Activated T-helper 1 cell treated with anti-CD3 and anti-CD28 coated beads, Interleukin-12 subunit alpha, Interleukin-12 subunit beta, Interleukin-2, Interleukin-4 antibody, amounts not matched to agents 30 ng/mL and 10 ng/mL and 1 ng/mL, durations not matched to agents 14 hours and 24 hours and 36 hours (primary cell): ENCODE measurements around the gene MRPL19. TPM values are rescaled to one million over a fixed set of nuclear protein-coding genes. Genes with fewer than 3 reads are reported as not detected.
A peak's percentile ranks its signal among the peaks of the same experiment; 100 is the strongest.

Experiments
- DNase-seq: peaks from one replicate; pipeline ENCODE4 v3.0.0; 2021; ENCODE audit warnings: low spot score
- H3K27ac Mint-ChIP-seq: one replicate; pipeline ENCODE4 v1.8.0; 2021; ENCODE audit warnings: mild to moderate bottlenecking, mixed read lengths
- H3K27me3 Mint-ChIP-seq: one replicate; pipeline ENCODE4 v1.8.0; 2022; ENCODE audit warnings: mild to moderate bottlenecking, moderate library complexity, mixed read lengths; ENCODE audit not compliant: insufficient read depth
- H3K36me3 Mint-ChIP-seq: one replicate; pipeline ENCODE4 v1.8.0; 2021; ENCODE audit warnings: low read depth, mixed read lengths
- H3K4me1 Mint-ChIP-seq: one replicate; pipeline ENCODE4 v1.8.0; 2021; ENCODE audit warnings: low read depth, mixed read lengths
- H3K4me3 Mint-ChIP-seq: one replicate; pipeline ENCODE4 v1.8.0; 2021; ENCODE audit warnings: mild to moderate bottlenecking, moderate library complexity, mixed read lengths
- H3K9me3 Mint-ChIP-seq: one replicate; pipeline ENCODE4 v1.8.0; 2021; ENCODE audit warnings: mixed read lengths
- intact Hi-C: fragments of 100-400 bp; cut with micrococcal nuclease; formaldehyde crosslinking; loops from one replicate; pipeline ENCODE4 v1.15.1; 2024
- total RNA-seq: library from RNA; stranded (reverse); gene quantifications from 2 replicates; pipeline ENCODE4 v1.2.3, GENCODE V29; 2022

MRPL19 gene
- total RNA-seq = 74.5 and 75.0 TPM in 2 replicates

DNA sequence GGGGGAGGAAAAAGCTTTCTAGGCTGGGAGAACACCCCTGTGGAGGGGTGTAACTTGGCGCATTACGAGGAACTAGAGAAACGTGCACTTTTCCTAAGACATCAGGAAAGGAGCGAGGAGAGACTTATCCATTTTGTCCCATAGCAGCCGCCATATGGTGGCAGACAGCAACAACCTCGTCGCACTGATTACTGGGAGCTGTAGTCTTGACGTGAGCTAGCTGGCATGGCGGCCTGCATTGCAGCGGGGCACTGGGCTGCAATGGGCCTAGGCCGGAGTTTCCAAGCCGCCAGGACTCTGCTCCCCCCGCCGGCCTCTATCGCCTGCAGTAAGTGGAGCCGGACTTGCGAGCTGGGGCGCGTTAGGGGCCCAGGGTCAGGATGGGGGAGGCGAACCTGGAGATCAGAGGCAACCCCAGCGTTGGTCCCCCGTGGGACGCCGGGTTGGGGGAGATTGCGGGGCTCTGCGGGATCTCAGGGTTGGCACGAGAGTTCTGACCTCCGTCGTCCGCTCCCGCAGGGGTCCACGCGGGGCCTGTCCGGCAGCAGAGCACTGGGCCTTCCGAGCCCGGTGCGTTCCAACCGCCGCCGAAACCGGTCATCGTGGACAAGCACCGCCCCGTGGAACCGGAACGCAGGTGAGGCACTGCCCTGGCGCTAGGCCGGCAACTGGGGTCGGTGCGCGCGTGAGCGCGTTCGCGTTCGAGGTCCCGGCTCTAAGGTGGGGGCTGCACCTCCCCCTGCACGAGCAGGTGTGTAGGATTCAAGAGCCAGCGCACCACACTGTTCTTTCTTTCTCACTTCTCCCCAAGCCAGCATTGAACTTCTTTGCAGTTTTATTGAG lies at the start of gene MRPL19:
Gene MRPL19 (plus strand): TSS at position 201 of the 843 bp plus-strand sequence. CDS start 25 bp downstream, at position 226.
- Mint-ChIP-seq H3K36me3 (peaks cover 31% of the 10 kb centered on the region), H3K27me3 (peaks cover 1% of the 10 kb centered on the region), H3K27ac (peak within 1 kb of the TSS; percentile 95), H3K9me3 (no peaks in the 10 kb centered on the region), H3K4me3 (peak within 1 kb of the TSS; percentile 97), H3K4me1 (peaks cover 35% of the 10 kb centered on the region)
- intact Hi-C loops = loop anchor here (1.0 to 5.0 kb wide), 3 partner anchors 63 to 813 kb away; partner anchors contain the start of genes GCFC2, HK2 and POLE4
- peak; percentile 70 for DNase-seq

DNA sequence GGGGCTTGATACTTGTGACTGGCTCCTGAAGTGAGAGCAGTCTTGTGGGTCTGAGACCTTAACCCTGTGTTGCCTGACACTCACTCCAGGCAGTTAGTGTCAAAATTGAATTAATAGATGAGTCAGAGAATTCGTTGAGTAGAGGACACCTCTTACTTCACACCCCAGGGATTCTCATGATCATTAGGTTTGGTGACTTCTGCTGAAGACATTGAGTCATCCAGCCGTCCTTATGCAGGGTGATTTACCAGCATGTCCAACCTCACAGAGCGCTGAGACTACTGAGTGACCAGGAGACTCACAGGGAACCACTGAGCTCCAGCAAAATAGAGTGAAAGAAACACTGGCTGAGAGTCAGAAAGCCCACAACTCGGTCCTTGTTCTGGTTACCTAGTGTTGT lies 49.8 kb upstream of the MRPL19 start:
- H3K4me3 Mint-ChIP-seq = no peak overlapping the region
- no peaks in the 10 kb centered on the region for H3K4me1 Mint-ChIP-seq
- peaks cover 5% of the 10 kb centered on the region for H3K27me3 Mint-ChIP-seq
- H3K36me3 Mint-ChIP-seq = no peaks in the 10 kb centered on the region
- DNase-seq = no peak
- H3K27ac Mint-ChIP-seq = no peak overlapping the region
- intact Hi-C loops = no loop called here
- no peaks in the 10 kb centered on the region for H3K9me3 Mint-ChIP-seq

DNA sequence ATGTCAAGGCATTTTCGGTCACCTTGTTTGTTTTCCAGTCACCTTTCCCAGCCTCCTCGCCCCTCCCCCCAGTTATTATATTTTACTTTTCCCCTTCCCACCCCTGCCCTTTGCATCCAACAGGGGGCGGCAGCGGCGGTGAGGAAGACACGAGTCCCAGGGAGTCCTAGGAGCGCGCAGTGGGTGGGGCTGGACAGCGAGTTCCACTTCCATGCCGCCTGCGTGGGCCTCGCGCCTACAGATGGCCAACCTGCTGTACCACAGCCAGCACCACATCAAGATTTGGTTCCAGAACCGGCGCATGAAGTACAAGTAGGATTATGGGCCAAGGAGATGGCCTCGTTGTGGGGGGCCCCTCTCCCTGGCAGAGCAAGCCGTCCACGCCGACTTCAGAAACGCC lies 48.6 kb upstream of the MRPL19 start:
- Mint-ChIP-seq H3K9me3 (no peaks in the 10 kb centered on the region), H3K36me3 (no peaks in the 10 kb centered on the region), H3K27ac (no peak overlapping the region), H3K4me1 (no peaks in the 10 kb centered on the region), H3K27me3 (peaks cover 7% of the 10 kb centered on the region), H3K4me3 (no peak overlapping the region)
- no peak for DNase-seq
- intact Hi-C loops = no loop called here

DNA sequence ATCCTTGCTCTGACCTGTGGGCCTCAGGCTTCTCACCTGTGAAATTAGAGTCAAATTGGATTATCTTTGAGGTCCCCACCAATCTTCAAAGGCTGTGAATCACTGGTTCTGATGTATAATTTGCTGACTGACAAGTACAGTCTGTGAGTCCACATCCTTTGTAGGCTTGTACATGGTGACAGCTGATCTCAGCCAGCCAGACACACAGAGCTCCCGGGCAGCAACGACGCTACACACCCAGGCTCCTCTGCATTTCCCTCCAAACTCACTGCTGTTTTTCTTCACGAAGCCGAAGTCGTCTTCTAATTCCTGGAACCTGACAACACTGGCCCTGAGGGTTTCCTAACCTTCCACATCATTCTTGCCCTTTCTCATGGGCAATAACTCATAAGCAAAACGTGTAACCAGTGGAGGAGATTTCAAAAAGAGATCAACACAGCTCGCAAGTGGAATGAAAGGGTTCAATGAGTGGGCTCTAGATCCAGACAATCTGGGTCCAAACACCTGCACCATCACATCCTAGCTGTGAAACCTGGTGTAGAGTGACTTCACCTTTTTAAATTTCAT lies 47.9 kb upstream of the MRPL19 start:
- Mint-ChIP-seq H3K4me1 (no peaks in the 10 kb centered on the region), H3K9me3 (no peaks in the 10 kb centered on the region), H3K36me3 (no peaks in the 10 kb centered on the region), H3K4me3 (no peak overlapping the region), H3K27me3 (peaks cover 4% of the 10 kb centered on the region), H3K27ac (no peak overlapping the region)
- intact Hi-C loops = no loop called here
- DNase-seq = no peak

DNA sequence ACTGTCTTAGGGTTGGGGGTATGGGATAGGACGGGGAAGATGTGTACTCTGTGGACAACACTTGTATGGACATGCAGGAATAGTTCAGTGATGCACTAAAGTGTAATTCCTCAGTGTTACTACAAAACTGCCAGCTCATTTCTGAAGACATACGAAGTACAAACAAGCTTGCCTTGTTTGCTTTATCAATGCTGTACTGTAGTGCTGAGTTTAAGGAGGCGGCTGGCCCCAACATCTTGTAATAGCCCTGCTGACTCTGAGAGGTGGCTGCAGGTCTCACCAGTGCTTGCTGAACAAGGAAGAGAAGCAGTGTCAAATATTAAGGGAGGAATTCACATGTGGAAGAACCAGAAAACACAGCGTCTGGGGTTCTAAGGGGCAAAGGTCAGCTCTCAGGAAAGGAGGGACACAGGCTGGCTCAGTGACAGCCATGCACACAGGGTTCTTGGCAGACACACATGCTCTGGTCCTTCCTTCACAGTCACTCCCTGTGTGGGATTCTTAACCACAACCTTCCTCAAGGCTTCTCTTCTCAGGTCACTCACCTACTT lies 46.0 kb upstream of the MRPL19 start:
- no peaks in the 10 kb centered on the region for H3K36me3 Mint-ChIP-seq
- no peaks in the 10 kb centered on the region for H3K9me3 Mint-ChIP-seq
- H3K27ac Mint-ChIP-seq = no peak overlapping the region
- H3K4me1 Mint-ChIP-seq = no peaks in the 10 kb centered on the region
- no peak overlapping the region for H3K4me3 Mint-ChIP-seq
- peaks cover 4% of the 10 kb centered on the region for H3K27me3 Mint-ChIP-seq
- intact Hi-C loops = no loop called here
- DNase-seq = no peak

DNA sequence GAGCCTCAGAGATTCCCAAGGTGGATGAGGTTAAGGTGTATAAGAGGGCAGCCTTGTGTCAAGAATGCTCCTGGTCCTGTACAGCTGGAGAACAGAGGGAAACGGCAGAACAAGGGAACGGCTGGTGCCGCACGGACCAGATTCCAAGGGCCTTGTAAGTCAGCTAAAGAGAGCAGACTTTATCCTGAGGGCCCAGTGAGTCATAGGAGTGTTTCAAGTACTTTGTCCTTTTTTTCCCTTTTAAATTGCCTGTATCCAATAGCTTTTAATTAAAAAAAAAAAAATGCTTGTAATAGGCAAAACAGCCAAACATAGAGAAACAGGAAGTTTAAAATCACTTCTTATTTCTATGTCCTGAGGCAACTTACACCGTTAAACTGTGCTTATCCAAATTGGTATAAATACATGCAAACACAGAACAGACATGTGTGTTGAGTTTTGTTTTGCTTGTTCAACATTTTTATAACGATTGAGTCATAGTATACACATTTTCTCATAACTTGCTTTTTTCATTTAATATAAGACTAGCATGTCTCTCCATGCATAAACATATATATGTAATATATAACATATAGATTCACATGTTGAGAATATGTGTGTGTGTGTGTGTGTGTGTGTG lies 43.8 kb upstream of the MRPL19 start:
- intact Hi-C loops = no loop called here
- Mint-ChIP-seq H3K4me1 (no peaks in the 10 kb centered on the region), H3K9me3 (no peaks in the 10 kb centered on the region), H3K27me3 (peaks cover 12% of the 10 kb centered on the region), H3K4me3 (no peak overlapping the region), H3K36me3 (no peaks in the 10 kb centered on the region), H3K27ac (no peak overlapping the region)
- no peak for DNase-seq

DNA sequence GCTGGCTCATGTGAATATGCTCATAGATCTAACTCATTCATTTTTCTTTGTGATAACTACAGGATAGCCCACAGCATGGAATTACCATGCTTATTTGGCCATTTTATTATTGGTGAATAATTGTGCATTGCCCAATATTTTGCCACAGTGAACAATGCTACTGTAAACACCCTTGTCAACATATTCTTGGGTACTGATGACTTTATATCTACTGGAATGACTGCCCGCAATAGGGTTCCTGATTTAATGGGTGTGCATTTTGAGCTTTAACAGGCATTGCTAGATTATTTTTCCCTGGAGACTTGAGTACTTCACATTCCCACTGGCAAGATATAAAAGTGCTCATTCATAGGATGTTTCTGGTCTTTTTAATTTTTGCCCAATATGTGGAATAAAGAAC lies 43.1 kb upstream of the MRPL19 start:
- no peak overlapping the region for H3K27ac Mint-ChIP-seq
- H3K27me3 Mint-ChIP-seq = peaks cover 15% of the 10 kb centered on the region
- no peaks in the 10 kb centered on the region for H3K4me1 Mint-ChIP-seq
- no peaks in the 10 kb centered on the region for H3K9me3 Mint-ChIP-seq
- intact Hi-C loops = no loop called here
- H3K4me3 Mint-ChIP-seq = no peak overlapping the region
- H3K36me3 Mint-ChIP-seq = no peaks in the 10 kb centered on the region
- no peak for DNase-seq

DNA sequence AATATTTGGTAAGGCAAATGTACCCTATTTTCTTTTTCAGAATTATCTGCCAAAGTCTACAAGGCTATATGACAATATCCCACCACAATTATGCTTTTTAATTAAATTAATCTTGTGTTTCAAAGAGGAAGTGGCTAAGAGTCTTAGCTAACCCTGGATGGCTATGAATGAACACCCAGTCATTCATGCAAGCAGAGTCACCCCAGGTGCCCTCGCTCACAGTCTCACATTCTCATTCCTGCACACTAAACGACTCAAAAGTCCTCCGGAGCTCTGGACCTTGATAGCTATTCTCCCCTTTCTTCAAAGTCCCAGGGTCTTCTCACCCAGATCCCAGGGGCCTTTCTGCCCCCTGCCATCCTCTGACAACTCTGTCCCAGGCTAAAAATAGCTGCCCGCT lies 42.1 kb upstream of the MRPL19 start:
- Mint-ChIP-seq H3K36me3 (no peaks in the 10 kb centered on the region), H3K4me1 (no peaks in the 10 kb centered on the region), H3K27me3 (peaks cover 15% of the 10 kb centered on the region), H3K9me3 (no peaks in the 10 kb centered on the region), H3K27ac (no peak overlapping the region), H3K4me3 (no peak overlapping the region)
- intact Hi-C loops = no loop called here
- DNase-seq = no peak

DNA sequence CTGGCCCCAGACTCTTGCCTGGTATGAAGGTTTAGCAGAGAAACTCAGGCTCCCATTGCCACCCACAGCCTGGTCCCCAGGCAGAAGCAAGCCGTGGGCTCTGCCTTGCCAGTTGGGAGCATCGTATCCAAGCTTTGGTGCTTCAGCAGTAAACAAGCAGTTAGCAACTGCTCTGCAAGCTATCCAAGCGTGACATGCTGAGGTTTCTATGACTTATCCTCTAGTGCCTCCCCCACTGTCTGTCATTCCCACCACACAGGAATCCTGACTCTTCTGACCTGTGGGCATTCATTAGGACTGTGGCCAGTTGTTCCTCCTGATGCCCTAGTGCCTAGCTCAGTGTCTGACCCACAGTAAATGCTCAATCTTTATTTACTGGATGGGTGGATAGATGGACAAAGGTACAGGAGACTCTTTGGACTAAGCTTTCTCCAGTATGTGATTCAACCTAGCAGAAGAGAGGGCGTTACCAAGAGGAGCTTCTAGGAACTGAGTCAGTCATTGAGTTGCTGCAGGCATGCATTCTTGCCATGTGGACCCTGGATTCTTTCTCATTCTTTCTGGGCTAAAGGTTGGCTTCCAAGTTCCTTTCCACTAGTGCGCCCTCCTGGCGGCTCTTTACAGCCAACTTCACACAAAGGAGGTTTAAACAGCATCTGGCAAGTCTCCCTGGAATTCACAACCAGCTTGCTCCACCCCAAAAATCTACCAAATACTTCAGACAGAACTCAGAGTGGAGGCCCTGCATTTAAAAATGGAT lies 40.6 kb upstream of the MRPL19 start:
- no peaks in the 10 kb centered on the region for H3K36me3 Mint-ChIP-seq

DNA sequence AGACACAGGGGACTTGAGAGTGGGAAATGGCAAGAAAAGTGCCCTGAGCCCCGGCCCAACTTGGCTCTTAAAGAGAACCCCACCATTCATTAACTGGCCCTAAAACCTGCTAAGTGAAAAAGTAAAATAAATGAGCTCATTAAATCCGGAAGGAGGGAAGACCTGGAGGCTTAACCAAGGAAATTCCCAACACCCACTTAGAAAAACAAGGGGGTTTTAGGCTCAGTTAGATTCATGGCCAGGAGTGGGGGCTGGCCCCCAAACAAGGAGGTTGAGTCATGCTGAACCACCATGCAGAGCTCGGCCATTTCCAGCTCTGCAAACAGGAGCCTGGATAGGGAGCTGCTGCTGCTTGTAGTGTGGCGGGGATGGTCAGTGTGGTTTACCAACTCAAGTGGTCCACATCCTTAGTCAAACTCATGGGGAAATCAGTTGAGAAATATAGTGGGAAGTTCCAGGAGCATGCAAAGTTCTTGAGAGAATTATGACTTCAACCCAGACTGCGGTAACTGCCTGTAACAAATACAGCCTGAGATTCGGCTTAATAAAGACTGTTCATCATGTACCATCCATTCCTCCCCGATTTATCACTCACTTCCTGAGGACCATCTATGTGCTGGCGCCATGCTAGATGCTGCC lies 39.7 kb upstream of the MRPL19 start:
- peaks cover 13% of the 10 kb centered on the region for H3K27me3 Mint-ChIP-seq
- no peak for DNase-seq
- intact Hi-C loops = loop anchor here (5.0 kb wide), 1 partner anchor 540 kb away; no protein-coding TSS in a partner anchor
- no peaks in the 10 kb centered on the region for H3K36me3 Mint-ChIP-seq
- no peak overlapping the region for H3K4me3 Mint-ChIP-seq
- no peak overlapping the region for H3K27ac Mint-ChIP-seq
- H3K9me3 Mint-ChIP-seq = no peaks in the 10 kb centered on the region
- no peaks in the 10 kb centered on the region for H3K4me1 Mint-ChIP-seq

More for the DNA sequence above, 40.6 kb upstream of the MRPL19 start:
- no peak for DNase-seq
- H3K27ac Mint-ChIP-seq = no peak overlapping the region
- no peak overlapping the region for H3K4me3 Mint-ChIP-seq
- H3K9me3 Mint-ChIP-seq = no peaks in the 10 kb centered on the region
- H3K4me1 Mint-ChIP-seq = no peaks in the 10 kb centered on the region
- intact Hi-C loops = loop anchor here (5.0 kb wide), 1 partner anchor 539 kb away; no protein-coding TSS in a partner anchor
- peaks cover 15% of the 10 kb centered on the region for H3K27me3 Mint-ChIP-seq

DNA sequence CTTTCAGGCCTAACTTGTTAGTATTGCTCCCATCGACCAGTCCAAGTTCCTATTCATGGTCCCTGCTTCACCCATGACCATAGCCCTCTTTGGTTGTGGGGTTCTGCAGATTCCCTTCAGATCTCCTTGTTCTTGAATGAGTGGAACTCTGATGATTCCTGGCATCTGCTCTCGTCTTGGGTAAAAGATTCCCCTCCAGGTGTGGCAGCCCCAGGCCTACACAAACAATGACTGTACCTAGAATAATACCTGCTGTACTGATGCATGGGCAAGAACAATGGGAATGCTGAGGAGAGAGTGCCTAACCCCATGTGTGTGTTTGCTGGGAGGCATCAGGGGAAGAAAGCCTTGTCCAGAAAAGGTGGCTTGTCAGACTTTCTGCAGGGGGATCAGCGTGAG lies 39.2 kb upstream of the MRPL19 start:
- DNase-seq = no peak
- no peaks in the 10 kb centered on the region for H3K4me1 Mint-ChIP-seq
- H3K27ac Mint-ChIP-seq = no peak overlapping the region
- no peak overlapping the region for H3K4me3 Mint-ChIP-seq
- intact Hi-C loops = loop anchor here (5.0 kb wide), 1 partner anchor 540 kb away; no protein-coding TSS in a partner anchor
- H3K9me3 Mint-ChIP-seq = no peaks in the 10 kb centered on the region
- H3K27me3 Mint-ChIP-seq = peaks cover 12% of the 10 kb centered on the region
- no peaks in the 10 kb centered on the region for H3K36me3 Mint-ChIP-seq
